ENCODE results near the gene TMEM14B. TPM values are rescaled to one million over a fixed set of nuclear protein-coding genes. Genes with fewer than 3 reads are reported as not detected.

TMEM14B gene
- total RNA-seq, 1 experiment from 2014 or later: 82.9 TPM

DNA sequence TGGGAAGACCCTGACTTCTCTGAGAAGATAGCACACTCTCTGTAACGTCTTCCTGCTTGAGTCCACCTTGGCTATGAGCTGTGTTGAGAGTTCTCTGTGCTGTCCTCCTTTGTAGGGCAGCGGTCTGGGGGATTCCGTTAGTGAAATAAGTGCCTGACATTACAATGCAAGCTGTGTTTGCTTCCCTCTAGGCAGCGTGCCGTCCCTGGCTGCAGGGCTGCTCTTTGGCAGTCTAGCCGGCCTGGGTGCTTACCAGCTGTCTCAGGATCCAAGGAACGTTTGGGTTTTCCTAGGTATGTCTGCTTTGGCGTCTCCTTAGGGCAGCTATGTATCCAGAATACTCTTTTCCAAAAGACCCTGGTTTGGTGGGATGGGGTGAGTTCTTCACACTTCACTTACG lies 21.9 kb upstream of the TMEM14B start (continued):
- TF ChIP-seq, protein P1, sequence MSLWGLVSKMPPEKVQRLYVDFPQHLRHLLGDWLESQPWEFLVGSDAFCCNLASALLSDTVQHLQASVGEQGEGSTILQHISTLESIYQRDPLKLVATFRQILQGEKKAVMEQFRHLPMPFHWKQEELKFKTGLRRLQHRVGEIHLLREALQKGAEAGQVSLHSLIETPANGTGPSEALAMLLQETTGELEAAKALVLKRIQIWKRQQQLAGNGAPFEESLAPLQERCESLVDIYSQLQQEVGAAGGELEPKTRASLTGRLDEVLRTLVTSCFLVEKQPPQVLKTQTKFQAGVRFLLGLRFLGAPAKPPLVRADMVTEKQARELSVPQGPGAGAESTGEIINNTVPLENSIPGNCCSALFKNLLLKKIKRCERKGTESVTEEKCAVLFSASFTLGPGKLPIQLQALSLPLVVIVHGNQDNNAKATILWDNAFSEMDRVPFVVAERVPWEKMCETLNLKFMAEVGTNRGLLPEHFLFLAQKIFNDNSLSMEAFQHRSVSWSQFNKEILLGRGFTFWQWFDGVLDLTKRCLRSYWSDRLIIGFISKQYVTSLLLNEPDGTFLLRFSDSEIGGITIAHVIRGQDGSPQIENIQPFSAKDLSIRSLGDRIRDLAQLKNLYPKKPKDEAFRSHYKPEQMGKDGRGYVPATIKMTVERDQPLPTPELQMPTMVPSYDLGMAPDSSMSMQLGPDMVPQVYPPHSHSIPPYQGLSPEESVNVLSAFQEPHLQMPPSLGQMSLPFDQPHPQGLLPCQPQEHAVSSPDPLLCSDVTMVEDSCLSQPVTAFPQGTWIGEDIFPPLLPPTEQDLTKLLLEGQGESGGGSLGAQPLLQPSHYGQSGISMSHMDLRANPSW (CRISPR knock-in tag; conservative IDR thresholded peaks at IDR 0.05; ENCODE audit: low read depth): no peak
- TF ChIP-seq SP1 (CRISPR knock-in tag; conservative IDR thresholded peaks at IDR 0.05) (no peak), TEAD4 (CRISPR knock-in tag; IDR thresholded peaks at IDR 0.05) (no peak), FOXK1 (CRISPR knock-in tag; IDR thresholded peaks at IDR 0.05) (no peak), SMAD4 (CRISPR knock-in tag; IDR thresholded peaks at IDR 0.05) (no peak), ZNF423 (CRISPR knock-in tag; IDR thresholded peaks at IDR 0.05) (no peak), NR1H2 (CRISPR knock-in tag; IDR thresholded peaks at IDR 0.05) (no peak), ZNF671 (CRISPR knock-in tag; IDR thresholded peaks at IDR 0.05) (no peak), NR3C1 (CRISPR knock-in tag; conservative IDR thresholded peaks at IDR 0.05; ENCODE audit: low read depth) (no peak), EMX1 (CRISPR knock-in tag; IDR thresholded peaks at IDR 0.05) (no peak), GABPB1 (CRISPR knock-in tag; IDR thresholded peaks at IDR 0.05) (no peak), ZNF121 (CRISPR knock-in tag; IDR thresholded peaks at IDR 0.05) (no peak), PRRX2 (CRISPR knock-in tag; IDR thresholded peaks at IDR 0.05) (no peak)
- TF ChIP-seq, protein P2, sequence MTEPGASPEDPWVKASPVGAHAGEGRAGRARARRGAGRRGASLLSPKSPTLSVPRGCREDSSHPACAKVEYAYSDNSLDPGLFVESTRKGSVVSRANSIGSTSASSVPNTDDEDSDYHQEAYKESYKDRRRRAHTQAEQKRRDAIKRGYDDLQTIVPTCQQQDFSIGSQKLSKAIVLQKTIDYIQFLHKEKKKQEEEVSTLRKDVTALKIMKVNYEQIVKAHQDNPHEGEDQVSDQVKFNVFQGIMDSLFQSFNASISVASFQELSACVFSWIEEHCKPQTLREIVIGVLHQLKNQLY (CRISPR knock-in tag; IDR thresholded peaks at IDR 0.05): no peak
- TF ChIP-seq, protein P3, sequence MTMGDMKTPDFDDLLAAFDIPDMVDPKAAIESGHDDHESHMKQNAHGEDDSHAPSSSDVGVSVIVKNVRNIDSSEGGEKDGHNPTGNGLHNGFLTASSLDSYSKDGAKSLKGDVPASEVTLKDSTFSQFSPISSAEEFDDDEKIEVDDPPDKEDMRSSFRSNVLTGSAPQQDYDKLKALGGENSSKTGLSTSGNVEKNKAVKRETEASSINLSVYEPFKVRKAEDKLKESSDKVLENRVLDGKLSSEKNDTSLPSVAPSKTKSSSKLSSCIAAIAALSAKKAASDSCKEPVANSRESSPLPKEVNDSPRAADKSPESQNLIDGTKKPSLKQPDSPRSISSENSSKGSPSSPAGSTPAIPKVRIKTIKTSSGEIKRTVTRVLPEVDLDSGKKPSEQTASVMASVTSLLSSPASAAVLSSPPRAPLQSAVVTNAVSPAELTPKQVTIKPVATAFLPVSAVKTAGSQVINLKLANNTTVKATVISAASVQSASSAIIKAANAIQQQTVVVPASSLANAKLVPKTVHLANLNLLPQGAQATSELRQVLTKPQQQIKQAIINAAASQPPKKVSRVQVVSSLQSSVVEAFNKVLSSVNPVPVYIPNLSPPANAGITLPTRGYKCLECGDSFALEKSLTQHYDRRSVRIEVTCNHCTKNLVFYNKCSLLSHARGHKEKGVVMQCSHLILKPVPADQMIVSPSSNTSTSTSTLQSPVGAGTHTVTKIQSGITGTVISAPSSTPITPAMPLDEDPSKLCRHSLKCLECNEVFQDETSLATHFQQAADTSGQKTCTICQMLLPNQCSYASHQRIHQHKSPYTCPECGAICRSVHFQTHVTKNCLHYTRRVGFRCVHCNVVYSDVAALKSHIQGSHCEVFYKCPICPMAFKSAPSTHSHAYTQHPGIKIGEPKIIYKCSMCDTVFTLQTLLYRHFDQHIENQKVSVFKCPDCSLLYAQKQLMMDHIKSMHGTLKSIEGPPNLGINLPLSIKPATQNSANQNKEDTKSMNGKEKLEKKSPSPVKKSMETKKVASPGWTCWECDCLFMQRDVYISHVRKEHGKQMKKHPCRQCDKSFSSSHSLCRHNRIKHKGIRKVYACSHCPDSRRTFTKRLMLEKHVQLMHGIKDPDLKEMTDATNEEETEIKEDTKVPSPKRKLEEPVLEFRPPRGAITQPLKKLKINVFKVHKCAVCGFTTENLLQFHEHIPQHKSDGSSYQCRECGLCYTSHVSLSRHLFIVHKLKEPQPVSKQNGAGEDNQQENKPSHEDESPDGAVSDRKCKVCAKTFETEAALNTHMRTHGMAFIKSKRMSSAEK (CRISPR knock-in tag; IDR thresholded peaks at IDR 0.05; ENCODE audit: borderline replicate concordance): no peak
- TF ChIP-seq, protein P4, sequence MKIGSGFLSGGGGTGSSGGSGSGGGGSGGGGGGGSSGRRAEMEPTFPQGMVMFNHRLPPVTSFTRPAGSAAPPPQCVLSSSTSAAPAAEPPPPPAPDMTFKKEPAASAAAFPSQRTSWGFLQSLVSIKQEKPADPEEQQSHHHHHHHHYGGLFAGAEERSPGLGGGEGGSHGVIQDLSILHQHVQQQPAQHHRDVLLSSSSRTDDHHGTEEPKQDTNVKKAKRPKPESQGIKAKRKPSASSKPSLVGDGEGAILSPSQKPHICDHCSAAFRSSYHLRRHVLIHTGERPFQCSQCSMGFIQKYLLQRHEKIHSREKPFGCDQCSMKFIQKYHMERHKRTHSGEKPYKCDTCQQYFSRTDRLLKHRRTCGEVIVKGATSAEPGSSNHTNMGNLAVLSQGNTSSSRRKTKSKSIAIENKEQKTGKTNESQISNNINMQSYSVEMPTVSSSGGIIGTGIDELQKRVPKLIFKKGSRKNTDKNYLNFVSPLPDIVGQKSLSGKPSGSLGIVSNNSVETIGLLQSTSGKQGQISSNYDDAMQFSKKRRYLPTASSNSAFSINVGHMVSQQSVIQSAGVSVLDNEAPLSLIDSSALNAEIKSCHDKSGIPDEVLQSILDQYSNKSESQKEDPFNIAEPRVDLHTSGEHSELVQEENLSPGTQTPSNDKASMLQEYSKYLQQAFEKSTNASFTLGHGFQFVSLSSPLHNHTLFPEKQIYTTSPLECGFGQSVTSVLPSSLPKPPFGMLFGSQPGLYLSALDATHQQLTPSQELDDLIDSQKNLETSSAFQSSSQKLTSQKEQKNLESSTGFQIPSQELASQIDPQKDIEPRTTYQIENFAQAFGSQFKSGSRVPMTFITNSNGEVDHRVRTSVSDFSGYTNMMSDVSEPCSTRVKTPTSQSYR (CRISPR knock-in tag; IDR thresholded peaks at IDR 0.05): no peak

DNA sequence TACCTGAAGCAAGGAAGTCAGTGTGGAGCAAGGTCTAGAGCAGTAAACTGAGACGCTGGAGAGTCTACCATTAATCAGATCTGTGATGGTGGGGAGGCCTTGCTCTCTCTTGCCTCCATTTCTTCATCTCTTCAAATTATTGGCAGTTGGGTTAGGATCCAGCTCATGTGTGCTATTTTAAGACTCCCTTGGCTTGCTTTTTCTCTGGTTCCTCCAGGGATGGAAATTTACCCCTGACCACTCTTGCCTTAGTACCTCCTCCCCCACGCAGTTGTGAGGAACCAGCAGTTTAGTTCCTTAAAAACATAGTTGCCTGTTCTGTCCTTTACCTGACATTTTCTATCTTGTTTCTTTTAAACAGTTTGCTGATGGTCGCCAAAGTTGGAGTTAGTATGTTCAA lies 17.4 kb upstream of the TMEM14B start:
- DNase-seq (ENCODE audit: low spot score): no peak
- ATAC-seq: no peak
- ChIA-PET POLR2A (no interaction called here), CTCF (no interaction called here)
- Mint-ChIP-seq H3K9me3 (no peaks in the 10 kb centered on the region), H3K4me3 (no peak overlapping the region), H3K27me3 (ENCODE audit: low read depth) (no peaks in the 10 kb centered on the region), H3K36me3 (peaks cover 61% of the 10 kb centered on the region), H3K27ac (no peak overlapping the region), H3K4me1 (0 out of 2 replicates have a peak, but pooled peaks cover 2% of the 10 kb centered on the region)
- TF ChIP-seq, protein P5, sequence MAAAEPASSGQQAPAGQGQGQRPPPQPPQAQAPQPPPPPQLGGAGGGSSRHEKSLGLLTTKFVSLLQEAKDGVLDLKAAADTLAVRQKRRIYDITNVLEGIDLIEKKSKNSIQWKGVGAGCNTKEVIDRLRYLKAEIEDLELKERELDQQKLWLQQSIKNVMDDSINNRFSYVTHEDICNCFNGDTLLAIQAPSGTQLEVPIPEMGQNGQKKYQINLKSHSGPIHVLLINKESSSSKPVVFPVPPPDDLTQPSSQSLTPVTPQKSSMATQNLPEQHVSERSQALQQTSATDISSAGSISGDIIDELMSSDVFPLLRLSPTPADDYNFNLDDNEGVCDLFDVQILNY (CRISPR knock-in tag; IDR thresholded peaks at IDR 0.05): no peak
- no peak for TF ChIP-seq TP53 (CRISPR knock-in tag; IDR thresholded peaks at IDR 0.05)
- no peak for TF ChIP-seq OVOL2 (CRISPR knock-in tag; IDR thresholded peaks at IDR 0.05; ENCODE audit: borderline replicate concordance)
- no peak for TF ChIP-seq ZNF671 (CRISPR knock-in tag; IDR thresholded peaks at IDR 0.05)
- no peak for TF ChIP-seq ZNF423 (CRISPR knock-in tag; IDR thresholded peaks at IDR 0.05)
- no peak for TF ChIP-seq CBFB (CRISPR knock-in tag; IDR thresholded peaks at IDR 0.05; ENCODE audit: low read depth)
- TF ChIP-seq, protein P6, sequence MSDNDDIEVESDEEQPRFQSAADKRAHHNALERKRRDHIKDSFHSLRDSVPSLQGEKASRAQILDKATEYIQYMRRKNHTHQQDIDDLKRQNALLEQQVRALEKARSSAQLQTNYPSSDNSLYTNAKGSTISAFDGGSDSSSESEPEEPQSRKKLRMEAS (CRISPR knock-in tag; IDR thresholded peaks at IDR 0.05): no peak
- TF ChIP-seq FOXP1 (CRISPR knock-in tag; IDR thresholded peaks at IDR 0.05; ENCODE audit: borderline replicate concordance): no peak
- TF ChIP-seq, protein P7, sequence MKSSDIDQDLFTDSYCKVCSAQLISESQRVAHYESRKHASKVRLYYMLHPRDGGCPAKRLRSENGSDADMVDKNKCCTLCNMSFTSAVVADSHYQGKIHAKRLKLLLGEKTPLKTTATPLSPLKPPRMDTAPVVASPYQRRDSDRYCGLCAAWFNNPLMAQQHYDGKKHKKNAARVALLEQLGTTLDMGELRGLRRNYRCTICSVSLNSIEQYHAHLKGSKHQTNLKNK (CRISPR knock-in tag; IDR thresholded peaks at IDR 0.05): no peak
- TF ChIP-seq, protein P8, sequence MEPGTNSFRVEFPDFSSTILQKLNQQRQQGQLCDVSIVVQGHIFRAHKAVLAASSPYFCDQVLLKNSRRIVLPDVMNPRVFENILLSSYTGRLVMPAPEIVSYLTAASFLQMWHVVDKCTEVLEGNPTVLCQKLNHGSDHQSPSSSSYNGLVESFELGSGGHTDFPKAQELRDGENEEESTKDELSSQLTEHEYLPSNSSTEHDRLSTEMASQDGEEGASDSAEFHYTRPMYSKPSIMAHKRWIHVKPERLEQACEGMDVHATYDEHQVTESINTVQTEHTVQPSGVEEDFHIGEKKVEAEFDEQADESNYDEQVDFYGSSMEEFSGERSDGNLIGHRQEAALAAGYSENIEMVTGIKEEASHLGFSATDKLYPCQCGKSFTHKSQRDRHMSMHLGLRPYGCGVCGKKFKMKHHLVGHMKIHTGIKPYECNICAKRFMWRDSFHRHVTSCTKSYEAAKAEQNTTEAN (CRISPR knock-in tag; IDR thresholded peaks at IDR 0.05): no peak
- TF ChIP-seq MYBL2 (CRISPR knock-in tag; IDR thresholded peaks at IDR 0.05): no peak
- TF ChIP-seq ZNF416 (CRISPR knock-in tag; IDR thresholded peaks at IDR 0.05): no peak
